Peyer's patch (tissue), 4 donors: ENCODE measurements around the gene GPR31. TPM values are rescaled to one million over a fixed set of nuclear protein-coding genes. Genes with fewer than 3 reads are reported as not detected.
A peak's percentile ranks its signal among the peaks of the same experiment; 100 is the strongest.

ENCODE experiments used
- DNase-seq, 3 donors: peaks; one replicate each; pipeline ENCODE4 v3.0.0-alpha.2; 2017 to 2019
- H3K27ac ChIP-seq, 4 donors: fragments of 200-600 bp; sonication (generic); one replicate each; pipeline ENCODE4 v1.5.1; 2016 to 2019
- H3K27me3 ChIP-seq, 2 donors: fragments of 200-600 bp; sonication (generic); one replicate each; pipeline ENCODE4 v1.5.1; 2019
- H3K36me3 ChIP-seq, 3 donors: fragments of 200-600 bp; sonication (generic); one replicate each; pipeline ENCODE4 v1.5.1; 2016 to 2019
- H3K4me1 ChIP-seq, 4 donors: fragments of 200-600 bp; sonication (generic); one replicate each; pipeline ENCODE4 v1.5.1; 2016 to 2019
- H3K4me3 ChIP-seq, 4 donors: fragments of 200-600 bp; sonication (generic); 1 replicate in 3 of 4; 2 replicates in 1 of 4; pipeline ENCODE4 v1.5.1; 2016 to 2019; ENCODE audit warnings: mild to moderate bottlenecking in 1 of 4
- H3K9me3 ChIP-seq, 4 donors: fragments of 200-600 bp; sonication (generic); one replicate each; pipeline ENCODE4 v1.5.1; 2016 to 2019; ENCODE audit warnings: mild to moderate bottlenecking in 1 of 4
- POLR2A ChIP-seq, 2 donors: fragments of 450-650 bp; IDR thresholded peaks; one replicate each; pipeline ENCODE4 v1.5.1; 2017; ENCODE audit warnings: antibody characterized with exemption in 2 of 2, mild to moderate bottlenecking in 2 of 2, moderate library complexity in 2 of 2
- total RNA-seq, 4 donors: library from RNA; depleted of rRNA; stranded (reverse); fragments of >200 nt; gene quantifications; one replicate each; pipeline ENCODE4 v1.1.0, GENCODE V29; 2016
- TF ChIP-seq, protein P1 (sequence below), 6 experiments: fragments of 450-650 bp in 4 of 6; fragments of 200-600 bp in 2 of 6; sonication (generic) in 1 of 6; IDR thresholded peaks; one replicate each; pipeline ENCODE4 v1.5.1; 2017 to 2019; ENCODE audit warnings: antibody characterized with exemption in 6 of 6, mild to moderate bottlenecking in 3 of 6, moderate library complexity in 1 of 6

GPR31 gene
- total RNA-seq, 4 donors from 2014 or later = not detected

DNA sequence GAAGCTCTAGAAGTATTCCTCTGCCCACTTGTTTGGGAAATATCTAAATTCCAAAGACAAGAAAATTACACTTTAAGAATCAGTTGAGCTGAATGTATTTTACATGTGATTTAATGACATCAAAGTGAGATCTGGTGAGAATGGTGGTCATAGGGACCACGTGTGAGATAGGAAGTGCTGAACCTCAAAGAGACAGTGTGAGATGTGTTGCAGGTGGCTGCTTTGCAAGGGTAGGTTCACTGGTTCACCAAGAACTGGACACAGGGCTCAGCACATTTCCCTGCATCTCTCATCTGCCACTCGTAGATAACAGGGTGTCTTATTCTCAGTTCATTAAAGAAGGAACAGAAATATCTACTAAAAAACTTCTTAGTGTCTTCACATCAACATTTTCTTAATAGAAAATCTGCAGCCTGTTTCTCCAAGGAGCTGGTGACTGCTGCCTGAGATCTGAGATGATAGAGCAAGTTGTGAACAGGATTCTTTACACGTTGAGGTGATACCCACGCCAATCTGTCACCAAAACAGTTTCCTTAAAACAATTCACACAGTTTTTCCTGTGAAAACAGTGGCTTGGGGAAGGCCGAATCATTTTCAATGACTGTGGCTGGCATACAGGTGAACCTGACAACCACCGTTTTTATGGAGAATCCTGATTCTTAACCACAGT lies 27.6 kb downstream of the GPR31 start:
- no peaks in the 10 kb centered on the region for H3K27me3 ChIP-seq
- no peak for TF ChIP-seq POLR2A (IDR thresholded peaks at IDR 0.05)
- TF ChIP-seq, protein P1, sequence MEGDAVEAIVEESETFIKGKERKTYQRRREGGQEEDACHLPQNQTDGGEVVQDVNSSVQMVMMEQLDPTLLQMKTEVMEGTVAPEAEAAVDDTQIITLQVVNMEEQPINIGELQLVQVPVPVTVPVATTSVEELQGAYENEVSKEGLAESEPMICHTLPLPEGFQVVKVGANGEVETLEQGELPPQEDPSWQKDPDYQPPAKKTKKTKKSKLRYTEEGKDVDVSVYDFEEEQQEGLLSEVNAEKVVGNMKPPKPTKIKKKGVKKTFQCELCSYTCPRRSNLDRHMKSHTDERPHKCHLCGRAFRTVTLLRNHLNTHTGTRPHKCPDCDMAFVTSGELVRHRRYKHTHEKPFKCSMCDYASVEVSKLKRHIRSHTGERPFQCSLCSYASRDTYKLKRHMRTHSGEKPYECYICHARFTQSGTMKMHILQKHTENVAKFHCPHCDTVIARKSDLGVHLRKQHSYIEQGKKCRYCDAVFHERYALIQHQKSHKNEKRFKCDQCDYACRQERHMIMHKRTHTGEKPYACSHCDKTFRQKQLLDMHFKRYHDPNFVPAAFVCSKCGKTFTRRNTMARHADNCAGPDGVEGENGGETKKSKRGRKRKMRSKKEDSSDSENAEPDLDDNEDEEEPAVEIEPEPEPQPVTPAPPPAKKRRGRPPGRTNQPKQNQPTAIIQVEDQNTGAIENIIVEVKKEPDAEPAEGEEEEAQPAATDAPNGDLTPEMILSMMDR (IDR thresholded peaks at IDR 0.05) = no peak
- H3K9me3 ChIP-seq = no peaks in the 10 kb centered on the region
- DNase-seq = peak in 2 of 3 donors; percentile 70 to 74
- peaks cover 0 to 9% (median 0%) of the 10 kb centered on the region in 4 donors for H3K4me1 ChIP-seq
- peak overlapping the region in 2 of 4 donors; percentile 62 to 75 for H3K27ac ChIP-seq
- H3K4me3 ChIP-seq = no peak overlapping the region
- no peaks in the 10 kb centered on the region for H3K36me3 ChIP-seq

DNA sequence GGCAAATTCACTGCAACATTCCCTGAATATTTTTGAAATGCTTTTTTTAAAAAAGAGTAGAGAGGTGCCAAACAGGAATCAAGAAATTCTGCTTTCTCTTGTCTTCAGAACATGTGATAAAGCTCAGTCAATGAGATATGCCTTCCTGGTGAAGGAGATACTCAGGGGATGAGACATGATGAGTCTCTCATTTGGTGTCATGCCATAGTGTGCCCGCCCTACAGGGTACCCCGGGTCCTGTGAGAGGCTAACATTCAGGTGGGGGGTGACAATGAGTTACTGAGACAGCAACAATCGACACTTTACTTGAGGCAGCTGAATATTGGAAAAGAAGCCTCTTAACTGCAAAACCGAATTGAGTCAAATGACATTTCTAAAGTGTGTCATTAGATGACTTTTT lies 28.2 kb downstream of the GPR31 start:
- H3K4me1 ChIP-seq = peaks cover 0 to 9% (median 0%) of the 10 kb centered on the region in 4 donors
- no peaks in the 10 kb centered on the region for H3K9me3 ChIP-seq
- no peak for DNase-seq
- no peak overlapping the region for H3K4me3 ChIP-seq
- TF ChIP-seq, protein P1 (IDR thresholded peaks at IDR 0.05) = no peak
- TF ChIP-seq POLR2A (IDR thresholded peaks at IDR 0.05) = no peak
- H3K27me3 ChIP-seq = no peaks in the 10 kb centered on the region
- peak overlapping the region in 2 of 4 donors; percentile 62 to 75 for H3K27ac ChIP-seq
- no peaks in the 10 kb centered on the region for H3K36me3 ChIP-seq

DNA sequence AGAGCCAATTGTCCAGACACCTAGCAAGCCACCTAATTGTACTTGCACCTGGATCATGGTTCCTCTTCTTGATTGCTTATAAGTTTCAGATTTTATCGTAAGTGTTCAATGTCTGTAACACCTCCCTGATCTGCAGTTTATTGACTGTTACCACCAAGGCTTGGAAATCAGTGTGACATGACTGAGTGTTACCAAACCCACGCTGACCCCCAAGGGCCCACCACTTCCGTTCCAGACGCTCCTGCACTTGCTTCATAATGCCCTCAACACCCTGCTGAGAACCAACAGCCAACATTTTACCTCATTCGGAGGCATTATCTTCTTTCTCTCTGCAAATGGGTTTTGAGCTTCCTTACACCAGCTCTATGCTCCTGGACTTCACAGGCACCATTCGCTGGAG lies 28.6 kb downstream of the GPR31 start:
- Histone ChIP-seq H3K9me3 (no peaks in the 10 kb centered on the region), H3K27me3 (no peaks in the 10 kb centered on the region), H3K4me3 (no peak overlapping the region), H3K36me3 (no peaks in the 10 kb centered on the region), H3K27ac (peak overlapping the region in 2 of 4 donors; percentile 62 to 75), H3K4me1 (peaks cover 0 to 9% (median 0%) of the 10 kb centered on the region in 4 donors)
- TF ChIP-seq POLR2A (IDR thresholded peaks at IDR 0.05) = no peak
- TF ChIP-seq, protein P1 (IDR thresholded peaks at IDR 0.05) = no peak
- DNase-seq = no peak

DNA sequence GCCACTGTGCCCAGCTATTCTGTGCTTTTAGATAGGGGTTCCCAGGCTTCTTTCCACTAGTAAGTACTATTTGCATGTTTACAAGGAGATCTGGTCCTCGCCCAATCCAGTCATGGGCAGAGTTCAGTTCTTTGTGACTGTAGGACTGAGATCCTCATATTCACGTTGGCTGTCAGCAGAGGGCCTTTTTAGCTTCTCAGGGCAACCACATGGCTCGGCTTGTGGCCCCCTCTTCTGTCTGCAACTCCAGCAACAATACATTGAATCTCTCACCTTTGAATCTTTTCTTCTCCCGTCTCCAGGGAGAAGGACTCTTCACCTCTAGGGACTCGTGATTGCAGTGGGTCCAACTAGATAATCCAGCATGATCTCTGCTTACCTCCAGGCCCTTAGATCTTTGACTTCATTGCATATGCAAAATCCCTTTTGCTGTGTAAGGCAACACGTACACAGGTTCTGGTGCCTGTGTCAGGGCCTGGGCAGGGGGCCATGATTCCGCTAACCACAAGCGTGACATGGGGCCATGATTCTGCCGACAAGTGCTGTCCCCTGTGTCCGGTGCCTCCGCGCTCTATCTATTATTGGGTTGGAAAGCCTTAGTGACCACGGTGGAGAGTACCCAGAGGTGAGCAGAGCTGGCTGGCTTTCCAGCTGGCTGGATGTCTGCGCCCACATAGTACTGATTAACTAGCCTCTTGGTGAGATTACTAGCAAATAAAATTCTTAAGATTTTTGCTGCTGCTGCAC lies 29.8 kb downstream of the GPR31 start:
- DNase-seq = no peak
- TF ChIP-seq, protein P1 (IDR thresholded peaks at IDR 0.05) = no peak
- no peak for TF ChIP-seq POLR2A (IDR thresholded peaks at IDR 0.05)
- peaks cover 0 to 9% (median 4%) of the 10 kb centered on the region in 4 donors for H3K4me1 ChIP-seq

DNA sequence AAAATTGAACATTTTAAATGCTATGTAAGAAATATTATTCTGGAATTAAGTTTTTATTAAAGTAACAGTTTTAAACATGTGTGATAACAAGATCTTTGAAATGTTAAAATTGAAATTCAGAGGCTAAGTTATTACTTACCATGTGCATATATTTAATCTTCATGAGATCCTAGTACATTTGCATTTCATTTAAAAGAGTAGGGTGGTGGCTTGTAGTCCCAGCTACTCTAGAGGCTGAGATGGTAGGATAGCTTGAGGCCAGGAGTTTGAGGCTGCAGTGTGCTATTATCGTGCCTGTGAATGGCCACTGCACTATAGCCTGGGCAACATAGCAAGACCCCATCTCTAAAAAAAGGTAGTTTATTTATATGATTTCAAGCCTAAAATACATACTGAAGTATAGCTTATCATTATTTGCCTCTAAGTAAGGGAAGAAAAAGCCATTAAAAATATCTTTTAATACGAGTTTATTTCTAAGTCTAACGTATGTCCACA lies 31.9 kb downstream of the GPR31 start:
- Histone ChIP-seq H3K36me3 (no peaks in the 10 kb centered on the region), H3K4me1 (peaks cover 0 to 16% (median 10%) of the 10 kb centered on the region in 4 donors), H3K27me3 (no peaks in the 10 kb centered on the region), H3K9me3 (no peaks in the 10 kb centered on the region), H3K4me3 (no peak overlapping the region), H3K27ac (peak overlapping the region in 1 of 4 donors; percentile 87)
- TF ChIP-seq POLR2A (IDR thresholded peaks at IDR 0.05) = no peak
- TF ChIP-seq, protein P1 (IDR thresholded peaks at IDR 0.05) = no peak
- no peak for DNase-seq

More for the DNA sequence above, 29.8 kb downstream of the GPR31 start:
- Histone ChIP-seq H3K27ac (peak overlapping the region in 2 of 4 donors; percentile 15 to 62), H3K4me3 (no peak overlapping the region), H3K36me3 (no peaks in the 10 kb centered on the region), H3K9me3 (no peaks in the 10 kb centered on the region), H3K27me3 (no peaks in the 10 kb centered on the region)
